C4-2B (cell line): ENCODE results near the gene THTPA.

ENCODE experiments used
- ZFX ChIP-seq: fragments of 450-650 bp; IDR thresholded peaks from 2 replicates; pipeline ENCODE4 v1.6.1; 2017
- TF ChIP-seq, protein P1 (sequence below): fragments of 450-650 bp; conservative IDR thresholded peaks from 2 replicates; pipeline ENCODE4 v1.5.1; 2017; ENCODE audit warnings: mild to moderate bottlenecking

- TF ChIP-seq, protein P1, sequence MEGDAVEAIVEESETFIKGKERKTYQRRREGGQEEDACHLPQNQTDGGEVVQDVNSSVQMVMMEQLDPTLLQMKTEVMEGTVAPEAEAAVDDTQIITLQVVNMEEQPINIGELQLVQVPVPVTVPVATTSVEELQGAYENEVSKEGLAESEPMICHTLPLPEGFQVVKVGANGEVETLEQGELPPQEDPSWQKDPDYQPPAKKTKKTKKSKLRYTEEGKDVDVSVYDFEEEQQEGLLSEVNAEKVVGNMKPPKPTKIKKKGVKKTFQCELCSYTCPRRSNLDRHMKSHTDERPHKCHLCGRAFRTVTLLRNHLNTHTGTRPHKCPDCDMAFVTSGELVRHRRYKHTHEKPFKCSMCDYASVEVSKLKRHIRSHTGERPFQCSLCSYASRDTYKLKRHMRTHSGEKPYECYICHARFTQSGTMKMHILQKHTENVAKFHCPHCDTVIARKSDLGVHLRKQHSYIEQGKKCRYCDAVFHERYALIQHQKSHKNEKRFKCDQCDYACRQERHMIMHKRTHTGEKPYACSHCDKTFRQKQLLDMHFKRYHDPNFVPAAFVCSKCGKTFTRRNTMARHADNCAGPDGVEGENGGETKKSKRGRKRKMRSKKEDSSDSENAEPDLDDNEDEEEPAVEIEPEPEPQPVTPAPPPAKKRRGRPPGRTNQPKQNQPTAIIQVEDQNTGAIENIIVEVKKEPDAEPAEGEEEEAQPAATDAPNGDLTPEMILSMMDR, result no peak
- no peak for TF ChIP-seq ZFX
Measured at GRCh38 chr14:23600322-23600707, 44.2 kb downstream of the THTPA start.
